GM21737 (cell line): Measurements from ENCODE around the gene MPV17L2.
"Not testable (repeated sequence)": the region's sequence is repeated elsewhere in the genome, so short reads cannot be mapped to it uniquely, and the experiment has no call there.

Experiments
- ATAC-seq: cut with Tn5 transposase; IDR thresholded peaks from one replicate; pipeline ENCODE4 v1.9.1; 2021; ENCODE audit warnings: mild to moderate bottlenecking, moderate library complexity; ENCODE audit not compliant: unreplicated experiment

The MPV17L2 gene

GRCh38 chr19:18192673-18193387, at the start of gene MPV17L2:
TSS of gene MPV17L2 (plus strand) at chr19:18193218. CDS start at chr19:18193282, 64 bp downstream.
- ATAC-seq = peak; percentile 74

GRCh38 chr19:18143902-18144301, 49.1 kb upstream of the MPV17L2 start:
- ATAC-seq = no peak

- no peak for ATAC-seq
Measured at GRCh38 chr19:18144361-18144760, 48.7 kb upstream of the MPV17L2 start.

GRCh38 chr19:18144906-18145305, 48.1 kb upstream of the MPV17L2 start:
- no peak for ATAC-seq

- no peak for ATAC-seq
Measured at GRCh38 chr19:18145391-18145999, 47.5 kb upstream of the MPV17L2 start.

- no peak for ATAC-seq
Measured at GRCh38 chr19:18147396-18147795, 45.6 kb upstream of the MPV17L2 start.

GRCh38 chr19:18149596-18149975, 43.4 kb upstream of the MPV17L2 start:
- no peak for ATAC-seq

GRCh38 chr19:18150776-18151624, 42.0 kb upstream of the MPV17L2 start:
- ATAC-seq = no peak

GRCh38 chr19:18152442-18152816, 40.6 kb upstream of the MPV17L2 start:
- peak; percentile 55 for ATAC-seq

- ATAC-seq = peak; percentile 69
Measured at GRCh38 chr19:18152817-18153555, 40.0 kb upstream of the MPV17L2 start, which contains the start of gene PIK3R2. TSS of gene PIK3R2 (plus strand) at chr19:18153163. CDS start at chr19:18155880, 2,717 bp downstream.

- no peak for ATAC-seq
Measured at GRCh38 chr19:18153556-18154134, 39.4 kb upstream of the MPV17L2 start.

GRCh38 chr19:18155095-18156087, 37.6 kb upstream of the MPV17L2 start:
- ATAC-seq = no peak

- ATAC-seq = no peak
Measured at GRCh38 chr19:18156268-18156667, 36.8 kb upstream of the MPV17L2 start.

- ATAC-seq = no peak
Measured at GRCh38 chr19:18156841-18157464, 36.1 kb upstream of the MPV17L2 start.

- ATAC-seq = no peak
Measured at GRCh38 chr19:18157465-18158063, 35.5 kb upstream of the MPV17L2 start.

GRCh38 chr19:18158467-18158866, 34.6 kb upstream of the MPV17L2 start:
- no peak for ATAC-seq

GRCh38 chr19:18159059-18159616, 33.9 kb upstream of the MPV17L2 start:
- not testable (repeated sequence) for ATAC-seq

- no peak for ATAC-seq
Measured at GRCh38 chr19:18159810-18160209, 33.2 kb upstream of the MPV17L2 start.
